Measurements from ENCODE around the gene ATF6. TPM values are rescaled to one million over a fixed set of nuclear protein-coding genes. Genes with fewer than 3 reads are reported as not detected.
"Not testable (repeated sequence)": the region's sequence is repeated elsewhere in the genome, so short reads cannot be mapped to it uniquely, and the experiment has no call there.

The ATF6 gene
- total RNA-seq, 1 experiment from 2014 or later: 56.3 TPM

GRCh38 chr1:161799792-161800191 is 33.7 kb downstream of the ATF6 start:
- no peak for DNase-seq (ENCODE audit: unreplicated experiment)
- H3K36me3 Mint-ChIP-seq (ENCODE audit: insufficient read depth, unreplicated experiment): peaks cover 69% of the 10 kb centered on the region
- BruUV-seq (replicated peaks): no TSS peak
- no peak overlapping the region for H3K27ac Mint-ChIP-seq (ENCODE audit: low read depth, unreplicated experiment)
- no peak overlapping the region for H3K4me3 Mint-ChIP-seq (ENCODE audit: unreplicated experiment)
- POLR2A ChIA-PET: no interaction called here
- H3K27me3 Mint-ChIP-seq (ENCODE audit: insufficient read depth, unreplicated experiment): no peaks in the 10 kb centered on the region
- intact Hi-C loops (cut with micrococcal nuclease): loop anchor here (10.0 kb wide), 1 partner anchor 595 kb away; no protein-coding TSS in a partner anchor
- no peaks in the 10 kb centered on the region for H3K9me3 Mint-ChIP-seq (ENCODE audit: unreplicated experiment)
- no peaks in the 10 kb centered on the region for H3K4me1 Mint-ChIP-seq (ENCODE audit: insufficient read depth, unreplicated experiment)
- CTCF ChIA-PET: interaction anchor here (0.8 to 2.9 kb wide), 4 partner anchors 7 to 238 kb away, joined by 3 to 22 read pairs (median 3); partner anchors contain the start of gene OLFML2B
- no peak for TF ChIP-seq CTCF (IDR thresholded peaks at IDR 0.05; ENCODE audit: unreplicated experiment)

GRCh38 chr1:161801955-161802354 is 35.8 kb downstream of the ATF6 start:
- no peaks in the 10 kb centered on the region for H3K4me1 Mint-ChIP-seq (ENCODE audit: insufficient read depth, unreplicated experiment)

GRCh38 chr1:161803181-161803580 is 37.1 kb downstream of the ATF6 start:
- no peak overlapping the region for H3K4me3 Mint-ChIP-seq (ENCODE audit: unreplicated experiment)
- intact Hi-C loops (cut with micrococcal nuclease): no loop called here
- H3K36me3 Mint-ChIP-seq (ENCODE audit: insufficient read depth, unreplicated experiment): peaks cover 69% of the 10 kb centered on the region
- H3K27me3 Mint-ChIP-seq (ENCODE audit: insufficient read depth, unreplicated experiment): no peaks in the 10 kb centered on the region
- ChIA-PET POLR2A (no interaction called here), CTCF (interaction anchor here (0.9 to 3.8 kb wide), 3 partner anchors 11 to 234 kb away, joined by 3 to 26 read pairs (median 3); no protein-coding TSS in a partner anchor)
- no peak for TF ChIP-seq CTCF (IDR thresholded peaks at IDR 0.05; ENCODE audit: unreplicated experiment)
- DNase-seq (ENCODE audit: unreplicated experiment): no peak
- H3K4me1 Mint-ChIP-seq (ENCODE audit: insufficient read depth, unreplicated experiment): no peaks in the 10 kb centered on the region
- BruUV-seq (replicated peaks): no TSS peak
- H3K9me3 Mint-ChIP-seq (ENCODE audit: unreplicated experiment): no peaks in the 10 kb centered on the region
- H3K27ac Mint-ChIP-seq (ENCODE audit: low read depth, unreplicated experiment): no peak overlapping the region

More at GRCh38 chr1:161801955-161802354, 35.8 kb downstream of the ATF6 start:
- Mint-ChIP-seq H3K36me3 (ENCODE audit: insufficient read depth, unreplicated experiment) (peaks cover 69% of the 10 kb centered on the region), H3K27ac (ENCODE audit: low read depth, unreplicated experiment) (no peak overlapping the region), H3K4me3 (ENCODE audit: unreplicated experiment) (no peak overlapping the region), H3K27me3 (ENCODE audit: insufficient read depth, unreplicated experiment) (no peaks in the 10 kb centered on the region), H3K9me3 (ENCODE audit: unreplicated experiment) (no peaks in the 10 kb centered on the region)
- ChIA-PET CTCF (interaction anchor here (0.5 to 3.8 kb wide), 6 partner anchors 10 to 253 kb away, joined by 3 to 26 read pairs (median 7); partner anchors contain the start of gene OLFML2B), POLR2A (interaction anchor here (0.7 to 1.1 kb wide), 3 partner anchors 35 to 648 kb away, joined by 3 to 4 read pairs (median 4); partner anchors contain the start of gene UFC1)
- no peak for TF ChIP-seq CTCF (IDR thresholded peaks at IDR 0.05; ENCODE audit: unreplicated experiment)
- no peak for DNase-seq (ENCODE audit: unreplicated experiment)
- no TSS peak for BruUV-seq (replicated peaks)
- intact Hi-C loops (cut with micrococcal nuclease): no loop called here

- no peak overlapping the region for H3K4me3 Mint-ChIP-seq (ENCODE audit: unreplicated experiment)
- peaks cover 11% of the 10 kb centered on the region for H3K9me3 Mint-ChIP-seq (ENCODE audit: unreplicated experiment)
- H3K27ac Mint-ChIP-seq (ENCODE audit: low read depth, unreplicated experiment): no peak overlapping the region
- intact Hi-C loops (cut with micrococcal nuclease): no loop called here
- ChIA-PET CTCF (interaction anchor here (1.8 kb wide), 1 partner anchor 232 kb away, joined by 7 read pairs; no protein-coding TSS in a partner anchor), POLR2A (interaction anchor here (0.7 kb wide), 1 partner anchor 529 kb away, joined by 3 read pairs; no protein-coding TSS in a partner anchor)
- peaks cover 74% of the 10 kb centered on the region for H3K36me3 Mint-ChIP-seq (ENCODE audit: insufficient read depth, unreplicated experiment)
- BruUV-seq (replicated peaks): no TSS peak
- no peaks in the 10 kb centered on the region for H3K4me1 Mint-ChIP-seq (ENCODE audit: insufficient read depth, unreplicated experiment)
- H3K27me3 Mint-ChIP-seq (ENCODE audit: insufficient read depth, unreplicated experiment): no peaks in the 10 kb centered on the region
- no peak for DNase-seq (ENCODE audit: unreplicated experiment)
- TF ChIP-seq CTCF (IDR thresholded peaks at IDR 0.05; ENCODE audit: unreplicated experiment): no peak
Measured at GRCh38 chr1:161805399-161806197, 39.5 kb downstream of the ATF6 start.

GRCh38 chr1:161809202-161809601 is 43.1 kb downstream of the ATF6 start:
- BruUV-seq (replicated peaks); H3K27ac Mint-ChIP-seq (ENCODE audit: low read depth, unreplicated experiment); DNase-seq (ENCODE audit: unreplicated experiment); H3K27me3 Mint-ChIP-seq (ENCODE audit: insufficient read depth, unreplicated experiment); H3K4me3 Mint-ChIP-seq (ENCODE audit: unreplicated experiment); H3K4me1 Mint-ChIP-seq (ENCODE audit: insufficient read depth, unreplicated experiment); intact Hi-C loops (cut with micrococcal nuclease); POLR2A ChIA-PET: not testable (repeated sequence)
- CTCF ChIA-PET: interaction anchor here (0.9 to 2.9 kb wide), 2 partner anchors 17 to 229 kb away, joined by 3 to 19 read pairs; no protein-coding TSS in a partner anchor
- peaks cover 65% of the 10 kb centered on the region for H3K36me3 Mint-ChIP-seq (ENCODE audit: insufficient read depth, unreplicated experiment)
- H3K9me3 Mint-ChIP-seq (ENCODE audit: unreplicated experiment): peaks cover 15% of the 10 kb centered on the region

GRCh38 chr1:161809656-161810055 is 43.5 kb downstream of the ATF6 start:
- H3K4me3 Mint-ChIP-seq (ENCODE audit: unreplicated experiment); intact Hi-C loops (cut with micrococcal nuclease); DNase-seq (ENCODE audit: unreplicated experiment); POLR2A ChIA-PET; CTCF ChIA-PET; H3K27me3 Mint-ChIP-seq (ENCODE audit: insufficient read depth, unreplicated experiment); H3K4me1 Mint-ChIP-seq (ENCODE audit: insufficient read depth, unreplicated experiment); BruUV-seq (replicated peaks); H3K27ac Mint-ChIP-seq (ENCODE audit: low read depth, unreplicated experiment): not testable (repeated sequence)
- peaks cover 66% of the 10 kb centered on the region for H3K36me3 Mint-ChIP-seq (ENCODE audit: insufficient read depth, unreplicated experiment)
- peaks cover 15% of the 10 kb centered on the region for H3K9me3 Mint-ChIP-seq (ENCODE audit: unreplicated experiment)
